HEK293 (cell line): ENCODE data around the gene CD59.

Experiments used
- CTCF ChIA-PET: fragments of 350-600 bp; formaldehyde crosslinking; extraction: SDS; loops from one replicate; lab custom pipeline; 2021; ENCODE audit warnings: antibody characterized with exemption; lab: Yijun Ruan, JAX
- POLR2A ChIA-PET: fragments of 300-600 bp; formaldehyde crosslinking; extraction: SDS; loops from one replicate; lab custom pipeline; 2020; ENCODE audit warnings: antibody characterized with exemption, inconsistent platforms; lab: Yijun Ruan, JAX
- H3K27ac ChIP-seq: fragments of 200-500 bp; sonication (Bioruptor generic); 2 replicates; pipeline ENCODE4 v1.5.1; 2014; ENCODE audit warnings: low read depth, low read length, control low read depth, inconsistent platforms; ENCODE audit errors: extremely low read depth
- H3K36me3 ChIP-seq, 2 experiments: fragments of 200-500 bp in 1 of 2; sonication (Bioruptor generic) in 1 of 2; 1 replicate in 1 of 2; 2 replicates in 1 of 2; pipeline ENCODE4 v1.5.1; 2014 to 2017; ENCODE audit warnings: inconsistent platforms in 2 of 2, low read length in 2 of 2; ENCODE audit not compliant: control insufficient read depth in 2 of 2, insufficient read depth in 1 of 2
- H3K4me1 ChIP-seq: fragments of 200-500 bp; sonication (Bioruptor generic); 2 replicates; pipeline ENCODE4 v1.5.1; 2014; ENCODE audit warnings: mild to moderate bottlenecking, low read length, inconsistent platforms; ENCODE audit not compliant: control insufficient read depth, insufficient read depth
- H3K4me3 ChIP-seq: 2 replicates; pipeline ENCODE4 v1.5.1; 2011; ENCODE audit warnings: low read depth, mild to moderate bottlenecking, control low read depth, low read length, moderate library complexity
- H3K9me3 ChIP-seq: fragments of 200-500 bp; sonication (Bioruptor generic); 2 replicates; pipeline ENCODE4 v1.5.1; 2014; ENCODE audit warnings: low read depth, low read length, inconsistent platforms; ENCODE audit not compliant: control insufficient read depth, insufficient read depth
- GLI4 ChIP-seq: fragments of 450-650 bp; formaldehyde crosslinking; IDR thresholded peaks from 2 replicates; pipeline ENCODE4 v1.5.1; 2016; ENCODE audit warnings: missing biosample characterization, missing genetic modification characterization
- IKZF3 ChIP-seq: fragments of 450-650 bp; IDR thresholded peaks from 2 replicates; pipeline ENCODE4 v1.5.0; 2018; ENCODE audit warnings: missing biosample characterization, mild to moderate bottlenecking, missing genetic modification characterization, moderate library complexity
- INSM2 ChIP-seq: fragments of 450-650 bp; formaldehyde crosslinking; IDR thresholded peaks from 2 replicates; pipeline ENCODE4 v1.5.1; 2016; ENCODE audit warnings: missing biosample characterization, missing genetic modification characterization
- REST ChIP-seq: fragments of 450-650 bp; formaldehyde crosslinking; IDR thresholded peaks from 2 replicates; pipeline ENCODE4 v1.5.1; 2016; ENCODE audit warnings: missing biosample characterization, missing genetic modification characterization
- TRIM28 ChIP-seq: IDR thresholded peaks from 2 replicates; pipeline ENCODE4 v1.6.1; 2011; ENCODE audit warnings: low read length, control low read depth, borderline replicate concordance
- ZBTB6 ChIP-seq: fragments of 450-650 bp; formaldehyde crosslinking; IDR thresholded peaks from 2 replicates; pipeline ENCODE4 v1.5.1; 2017; ENCODE audit warnings: missing biosample characterization, missing genetic modification characterization
- ZIC2 ChIP-seq: fragments of 450-650 bp; formaldehyde crosslinking; IDR thresholded peaks from 2 replicates; pipeline ENCODE4 v1.5.1; 2016; ENCODE audit warnings: missing biosample characterization, missing genetic modification characterization
- ZNF10 ChIP-seq: fragments of 450-650 bp; formaldehyde crosslinking; IDR thresholded peaks from 2 replicates; pipeline ENCODE4 v1.5.1; 2017; ENCODE audit warnings: missing biosample characterization, missing genetic modification characterization
- ZNF426 ChIP-seq: fragments of 450-650 bp; formaldehyde crosslinking; IDR thresholded peaks from 2 replicates; pipeline ENCODE4 v1.5.1; 2017; ENCODE audit warnings: missing biosample characterization, missing genetic modification characterization, mild to moderate bottlenecking, inconsistent platforms, moderate library complexity
- ZNF623 ChIP-seq: fragments of 450-650 bp; formaldehyde crosslinking; IDR thresholded peaks from 2 replicates; pipeline ENCODE4 v1.5.1; 2016; ENCODE audit warnings: missing biosample characterization, missing genetic modification characterization
- ZNF837 ChIP-seq: fragments of 450-650 bp; formaldehyde crosslinking; IDR thresholded peaks from 2 replicates; pipeline ENCODE4 v1.5.1; 2016; ENCODE audit warnings: missing biosample characterization, missing genetic modification characterization

CD59 gene

GRCh38 chr11:33668951-33669596, 67.1 kb downstream of the CD59 start (continued):
- no peak for TF ChIP-seq ZBTB6 (tag by site-specific recombination)
- no peak for TF ChIP-seq IKZF3
- TF ChIP-seq INSM2 (tag by site-specific recombination) = no peak

- Histone ChIP-seq H3K9me3 (no peaks in the 10 kb centered on the region), H3K4me3 (no peak overlapping the region), H3K4me1 (no peaks in the 10 kb centered on the region), H3K27ac (no peak overlapping the region), H3K36me3 (no peaks in the 10 kb centered on the region)
- no peak for TF ChIP-seq REST (tag by site-specific recombination)
- TF ChIP-seq TRIM28 = peak; percentile 60; the same call in 1 of the 2 replicates
- CTCF ChIA-PET = interaction anchor here (1.0 kb wide), 1 partner anchor 12 kb away, joined by 3 read pairs; no protein-coding TSS in a partner anchor
- POLR2A ChIA-PET = no interaction called here
Observed at GRCh38 chr11:33668468-33668825, 67.8 kb downstream of the CD59 start.

- Histone ChIP-seq H3K4me1 (no peaks in the 10 kb centered on the region), H3K27ac (no peak overlapping the region), H3K9me3 (no peaks in the 10 kb centered on the region), H3K4me3 (no peak overlapping the region), H3K36me3 (no peaks in the 10 kb centered on the region)
- TF ChIP-seq GLI4 (tag by site-specific recombination) (no peak), ZNF623 (tag by site-specific recombination) (no peak), ZNF426 (tag by site-specific recombination) (no peak), ZNF10 (no peak)
- ChIA-PET POLR2A (no interaction called here), CTCF (interaction anchor here (0.6 to 1.0 kb wide), 2 partner anchors 13 to 300 kb away, joined by 3 to 4 read pairs; no protein-coding TSS in a partner anchor)
Observed at GRCh38 chr11:33667819-33668467, 68.3 kb downstream of the CD59 start.

- TF ChIP-seq ZNF837 (tag by site-specific recombination) (no peak), ZIC2 (peak; percentile 83)
- CTCF ChIA-PET = interaction anchor here (0.7 kb wide), 1 partner anchor 517 kb away, joined by 5 read pairs; no protein-coding TSS in a partner anchor
- H3K4me3 ChIP-seq = no peak overlapping the region
Observed at GRCh38 chr11:33665350-33666106, 70.7 kb downstream of the CD59 start.

More at GRCh38 chr11:33665350-33666106, 70.7 kb downstream of the CD59 start:
- Histone ChIP-seq H3K4me1 (no peaks in the 10 kb centered on the region), H3K27ac (no peak overlapping the region), H3K36me3 (no peaks in the 10 kb centered on the region), H3K9me3 (no peaks in the 10 kb centered on the region)
- POLR2A ChIA-PET = no interaction called here
